ENCODE data around the gene PAM16. TPM values are rescaled to one million over a fixed set of nuclear protein-coding genes. Genes with fewer than 3 reads are reported as not detected.

The PAM16 gene
- total and polyA plus RNA-seq, 4 donors: 14.0 to 70.5 (median 29.6) TPM

DNA sequence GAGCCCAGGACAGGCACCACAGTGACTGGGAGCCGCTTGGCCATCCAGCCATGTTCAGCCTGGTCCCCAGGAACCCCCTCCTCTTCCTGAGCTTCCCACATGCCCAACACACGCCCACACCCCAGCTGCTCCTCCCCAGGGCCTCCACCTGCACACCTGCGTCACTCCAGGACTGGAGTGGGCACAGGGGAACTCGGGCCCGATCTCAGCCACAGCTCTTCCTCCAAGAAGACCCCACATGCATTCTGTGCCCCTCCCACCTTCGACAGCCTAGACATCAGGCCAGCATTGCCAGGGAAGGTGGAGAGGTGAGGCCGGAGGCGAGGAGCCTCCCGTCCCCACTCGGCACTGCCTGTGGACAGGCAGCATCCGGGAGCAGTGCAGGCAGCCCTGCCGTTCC is 14.5 kb upstream of the PAM16 start:
- Histone ChIP-seq H3K9me3 (ENCODE audit: control insufficient read depth in 4 of 4, low read length in 3 of 4) (no peaks in the 10 kb centered on the region), H3K27me3 (ENCODE audit: control insufficient read depth in 4 of 4, insufficient read depth in 4 of 4, low read length in 3 of 4) (no peaks in the 10 kb centered on the region), H3K36me3 (ENCODE audit: control insufficient read depth in 4 of 4, insufficient read depth in 3 of 4, low read depth in 1 of 4, low read length in 3 of 4) (peaks cover 0 to 4% (median 2%) of the 10 kb centered on the region in 4 donors), H3K9ac (ENCODE audit: low read depth in 1 of 2, low read length in 2 of 2) (no peak overlapping the region), H3K4me3 (ENCODE audit: low read depth in 1 of 3, low read length in 3 of 3) (no peak overlapping the region), H3K27ac (ENCODE audit: low read depth in 1 of 2, low read length in 2 of 2) (no peak overlapping the region), H3K4me1 (ENCODE audit: control insufficient read depth in 4 of 4, insufficient read depth in 4 of 4, low read length in 3 of 4) (peaks cover 5 to 11% (median 9%) of the 10 kb centered on the region in 4 donors)
- no peak for TF ChIP-seq YY1 (IDR thresholded peaks at IDR 0.05)
- TF ChIP-seq RXRA (IDR thresholded peaks at IDR 0.05): no peak
- TF ChIP-seq GABPA (IDR thresholded peaks at IDR 0.05 in 1 of 2, conservative IDR thresholded peaks at IDR 0.05 in 1 of 2): no peak
- DNase-seq (ENCODE audit: low spot score): no peak
- WGBS: 96% methylated on average over 12 of the region's 12 CpGs

DNA sequence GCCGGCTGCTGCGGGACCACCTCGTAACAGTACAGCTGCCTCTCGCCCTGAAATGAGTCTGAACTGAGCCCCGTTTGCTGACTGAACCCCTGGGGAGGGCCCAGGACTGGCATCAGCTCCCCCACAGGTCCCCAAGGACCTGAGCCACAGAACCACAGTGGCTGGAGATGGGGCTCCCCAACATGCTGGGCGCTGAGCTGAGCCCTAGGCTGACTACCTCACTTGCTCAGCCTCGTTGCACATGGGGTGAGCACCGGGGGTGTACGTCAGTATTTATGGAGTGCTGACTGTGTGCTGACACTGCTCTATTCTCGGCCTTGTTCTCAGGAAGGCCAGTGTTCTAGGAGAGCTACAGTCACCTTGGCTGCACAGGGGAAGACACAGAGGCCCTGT is 13.9 kb upstream of the PAM16 start:
- Histone ChIP-seq H3K27ac (ENCODE audit: low read depth in 1 of 2, low read length in 2 of 2) (no peak overlapping the region), H3K4me1 (ENCODE audit: control insufficient read depth in 4 of 4, insufficient read depth in 4 of 4, low read length in 3 of 4) (peaks cover 5 to 10% (median 8%) of the 10 kb centered on the region in 4 donors), H3K4me3 (ENCODE audit: low read depth in 1 of 3, low read length in 3 of 3) (no peak overlapping the region), H3K9ac (ENCODE audit: low read depth in 1 of 2, low read length in 2 of 2) (no peak overlapping the region), H3K36me3 (ENCODE audit: control insufficient read depth in 4 of 4, insufficient read depth in 3 of 4, low read depth in 1 of 4, low read length in 3 of 4) (peaks cover 0 to 4% (median 3%) of the 10 kb centered on the region in 4 donors), H3K27me3 (ENCODE audit: control insufficient read depth in 4 of 4, insufficient read depth in 4 of 4, low read length in 3 of 4) (no peaks in the 10 kb centered on the region), H3K9me3 (ENCODE audit: control insufficient read depth in 4 of 4, low read length in 3 of 4) (no peaks in the 10 kb centered on the region)
- TF ChIP-seq, protein P1, sequence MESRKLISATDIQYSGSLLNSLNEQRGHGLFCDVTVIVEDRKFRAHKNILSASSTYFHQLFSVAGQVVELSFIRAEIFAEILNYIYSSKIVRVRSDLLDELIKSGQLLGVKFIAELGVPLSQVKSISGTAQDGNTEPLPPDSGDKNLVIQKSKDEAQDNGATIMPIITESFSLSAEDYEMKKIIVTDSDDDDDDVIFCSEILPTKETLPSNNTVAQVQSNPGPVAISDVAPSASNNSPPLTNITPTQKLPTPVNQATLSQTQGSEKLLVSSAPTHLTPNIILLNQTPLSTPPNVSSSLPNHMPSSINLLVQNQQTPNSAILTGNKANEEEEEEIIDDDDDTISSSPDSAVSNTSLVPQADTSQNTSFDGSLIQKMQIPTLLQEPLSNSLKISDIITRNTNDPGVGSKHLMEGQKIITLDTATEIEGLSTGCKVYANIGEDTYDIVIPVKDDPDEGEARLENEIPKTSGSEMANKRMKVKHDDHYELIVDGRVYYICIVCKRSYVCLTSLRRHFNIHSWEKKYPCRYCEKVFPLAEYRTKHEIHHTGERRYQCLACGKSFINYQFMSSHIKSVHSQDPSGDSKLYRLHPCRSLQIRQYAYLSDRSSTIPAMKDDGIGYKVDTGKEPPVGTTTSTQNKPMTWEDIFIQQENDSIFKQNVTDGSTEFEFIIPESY (IDR thresholded peaks at IDR 0.05): no peak
- TF ChIP-seq RAD21 (IDR thresholded peaks at IDR 0.05): no peak
- TF ChIP-seq, protein P2, sequence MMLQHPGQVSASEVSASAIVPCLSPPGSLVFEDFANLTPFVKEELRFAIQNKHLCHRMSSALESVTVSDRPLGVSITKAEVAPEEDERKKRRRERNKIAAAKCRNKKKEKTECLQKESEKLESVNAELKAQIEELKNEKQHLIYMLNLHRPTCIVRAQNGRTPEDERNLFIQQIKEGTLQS (IDR thresholded peaks at IDR 0.05): no peak
- no peak for TF ChIP-seq FOXA2 (IDR thresholded peaks at IDR 0.05)
- no peak for TF ChIP-seq SP1 (IDR thresholded peaks at IDR 0.05)
- TF ChIP-seq, protein P3, sequence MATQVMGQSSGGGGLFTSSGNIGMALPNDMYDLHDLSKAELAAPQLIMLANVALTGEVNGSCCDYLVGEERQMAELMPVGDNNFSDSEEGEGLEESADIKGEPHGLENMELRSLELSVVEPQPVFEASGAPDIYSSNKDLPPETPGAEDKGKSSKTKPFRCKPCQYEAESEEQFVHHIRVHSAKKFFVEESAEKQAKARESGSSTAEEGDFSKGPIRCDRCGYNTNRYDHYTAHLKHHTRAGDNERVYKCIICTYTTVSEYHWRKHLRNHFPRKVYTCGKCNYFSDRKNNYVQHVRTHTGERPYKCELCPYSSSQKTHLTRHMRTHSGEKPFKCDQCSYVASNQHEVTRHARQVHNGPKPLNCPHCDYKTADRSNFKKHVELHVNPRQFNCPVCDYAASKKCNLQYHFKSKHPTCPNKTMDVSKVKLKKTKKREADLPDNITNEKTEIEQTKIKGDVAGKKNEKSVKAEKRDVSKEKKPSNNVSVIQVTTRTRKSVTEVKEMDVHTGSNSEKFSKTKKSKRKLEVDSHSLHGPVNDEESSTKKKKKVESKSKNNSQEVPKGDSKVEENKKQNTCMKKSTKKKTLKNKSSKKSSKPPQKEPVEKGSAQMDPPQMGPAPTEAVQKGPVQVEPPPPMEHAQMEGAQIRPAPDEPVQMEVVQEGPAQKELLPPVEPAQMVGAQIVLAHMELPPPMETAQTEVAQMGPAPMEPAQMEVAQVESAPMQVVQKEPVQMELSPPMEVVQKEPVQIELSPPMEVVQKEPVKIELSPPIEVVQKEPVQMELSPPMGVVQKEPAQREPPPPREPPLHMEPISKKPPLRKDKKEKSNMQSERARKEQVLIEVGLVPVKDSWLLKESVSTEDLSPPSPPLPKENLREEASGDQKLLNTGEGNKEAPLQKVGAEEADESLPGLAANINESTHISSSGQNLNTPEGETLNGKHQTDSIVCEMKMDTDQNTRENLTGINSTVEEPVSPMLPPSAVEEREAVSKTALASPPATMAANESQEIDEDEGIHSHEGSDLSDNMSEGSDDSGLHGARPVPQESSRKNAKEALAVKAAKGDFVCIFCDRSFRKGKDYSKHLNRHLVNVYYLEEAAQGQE (IDR thresholded peaks at IDR 0.05): no peak
- no peak for TF ChIP-seq GABPA (IDR thresholded peaks at IDR 0.05 in 1 of 2, conservative IDR thresholded peaks at IDR 0.05 in 1 of 2)
- TF ChIP-seq NR2F2 (IDR thresholded peaks at IDR 0.05): no peak
- TF ChIP-seq RXRA (IDR thresholded peaks at IDR 0.05): no peak
- no peak for DNase-seq (ENCODE audit: low spot score)
- 94% methylated on average over 10 of the region's 10 CpGs for WGBS

DNA sequence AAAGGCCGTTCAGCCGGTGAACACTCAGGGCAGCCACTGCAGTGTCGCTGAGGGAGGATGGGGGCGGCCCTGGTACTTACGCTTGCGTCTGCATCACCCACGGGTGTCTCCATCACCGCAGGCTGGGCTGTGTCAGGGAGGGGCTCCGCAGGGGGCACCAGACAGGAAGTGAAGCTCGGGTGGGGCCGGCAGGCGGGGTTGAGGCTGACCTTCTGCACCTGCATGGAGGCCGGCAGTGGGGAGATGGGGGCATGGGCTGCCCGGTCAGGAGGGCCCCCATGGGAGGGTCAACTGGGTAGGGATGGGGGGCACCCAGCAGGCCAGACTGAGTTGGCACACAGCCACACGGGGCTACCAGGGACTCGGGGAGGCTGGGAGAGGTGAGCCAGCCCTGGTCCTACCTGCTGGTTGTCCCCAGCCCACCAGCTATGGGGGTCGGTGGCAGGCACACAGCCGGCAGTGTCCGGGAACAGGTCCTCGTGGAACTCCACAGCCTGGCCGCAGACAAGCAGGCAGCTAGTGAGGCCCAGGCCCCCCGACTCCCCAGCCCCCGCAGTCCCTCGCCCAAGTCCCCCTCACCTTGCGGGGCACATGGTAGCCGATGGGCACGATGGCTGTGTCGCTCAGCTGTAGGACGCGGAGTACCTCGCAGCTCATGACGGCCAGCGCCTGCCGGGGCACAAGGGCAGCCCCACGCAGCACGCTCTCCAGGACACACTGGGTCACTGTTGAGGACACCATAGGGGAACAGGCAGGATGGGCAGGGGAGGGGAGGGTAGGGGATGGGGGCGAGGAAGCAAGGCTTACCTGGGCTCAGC is 13.3 kb upstream of the PAM16 start:
- Histone ChIP-seq H3K4me3 (ENCODE audit: low read depth in 1 of 3, low read length in 3 of 3) (no peak overlapping the region), H3K9ac (ENCODE audit: low read depth in 1 of 2, low read length in 2 of 2) (no peak overlapping the region), H3K9me3 (ENCODE audit: control insufficient read depth in 4 of 4, low read length in 3 of 4) (no peaks in the 10 kb centered on the region), H3K36me3 (ENCODE audit: control insufficient read depth in 4 of 4, insufficient read depth in 3 of 4, low read depth in 1 of 4, low read length in 3 of 4) (peaks cover 0 to 5% (median 4%) of the 10 kb centered on the region in 4 donors), H3K27me3 (ENCODE audit: control insufficient read depth in 4 of 4, insufficient read depth in 4 of 4, low read length in 3 of 4) (no peaks in the 10 kb centered on the region), H3K27ac (ENCODE audit: low read depth in 1 of 2, low read length in 2 of 2) (no peak overlapping the region), H3K4me1 (ENCODE audit: control insufficient read depth in 4 of 4, insufficient read depth in 4 of 4, low read length in 3 of 4) (peaks cover 5 to 9% (median 8%) of the 10 kb centered on the region in 4 donors)
- TF ChIP-seq TAF1 (conservative IDR thresholded peaks at IDR 0.05) (no peak), JUND (IDR thresholded peaks at IDR 0.05) (no peak), GABPA (IDR thresholded peaks at IDR 0.05 in 1 of 2, conservative IDR thresholded peaks at IDR 0.05 in 1 of 2) (no peak), NR2F2 (IDR thresholded peaks at IDR 0.05) (no peak), FOXA2 (IDR thresholded peaks at IDR 0.05) (no peak), EGR1 (IDR thresholded peaks at IDR 0.05; ENCODE audit: low read depth in 2 of 2) (no peak), SP1 (IDR thresholded peaks at IDR 0.05) (no peak), RAD21 (IDR thresholded peaks at IDR 0.05) (no peak), HNF4A (conservative IDR thresholded peaks at IDR 0.05) (no peak)
- TF ChIP-seq, protein P4, sequence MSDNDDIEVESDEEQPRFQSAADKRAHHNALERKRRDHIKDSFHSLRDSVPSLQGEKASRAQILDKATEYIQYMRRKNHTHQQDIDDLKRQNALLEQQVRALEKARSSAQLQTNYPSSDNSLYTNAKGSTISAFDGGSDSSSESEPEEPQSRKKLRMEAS (IDR thresholded peaks at IDR 0.05): no peak
- TF ChIP-seq, protein P5, sequence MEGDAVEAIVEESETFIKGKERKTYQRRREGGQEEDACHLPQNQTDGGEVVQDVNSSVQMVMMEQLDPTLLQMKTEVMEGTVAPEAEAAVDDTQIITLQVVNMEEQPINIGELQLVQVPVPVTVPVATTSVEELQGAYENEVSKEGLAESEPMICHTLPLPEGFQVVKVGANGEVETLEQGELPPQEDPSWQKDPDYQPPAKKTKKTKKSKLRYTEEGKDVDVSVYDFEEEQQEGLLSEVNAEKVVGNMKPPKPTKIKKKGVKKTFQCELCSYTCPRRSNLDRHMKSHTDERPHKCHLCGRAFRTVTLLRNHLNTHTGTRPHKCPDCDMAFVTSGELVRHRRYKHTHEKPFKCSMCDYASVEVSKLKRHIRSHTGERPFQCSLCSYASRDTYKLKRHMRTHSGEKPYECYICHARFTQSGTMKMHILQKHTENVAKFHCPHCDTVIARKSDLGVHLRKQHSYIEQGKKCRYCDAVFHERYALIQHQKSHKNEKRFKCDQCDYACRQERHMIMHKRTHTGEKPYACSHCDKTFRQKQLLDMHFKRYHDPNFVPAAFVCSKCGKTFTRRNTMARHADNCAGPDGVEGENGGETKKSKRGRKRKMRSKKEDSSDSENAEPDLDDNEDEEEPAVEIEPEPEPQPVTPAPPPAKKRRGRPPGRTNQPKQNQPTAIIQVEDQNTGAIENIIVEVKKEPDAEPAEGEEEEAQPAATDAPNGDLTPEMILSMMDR (IDR thresholded peaks at IDR 0.05; ENCODE audit: low read depth, low read length, missing input control): no peak
- 93% methylated on average over 37 of the region's 37 CpGs for WGBS
- DNase-seq (ENCODE audit: low spot score): no peak
